Mesothelial cell of epicardium (in vitro differentiated cells): ENCODE measurements around the gene PHF21A. TPM values are rescaled to one million over a fixed set of nuclear protein-coding genes. Genes with fewer than 3 reads are reported as not detected.

Source experiments
- DNase-seq, 2 experiments: peaks; one replicate each; pipeline ENCODE4 v3.0.0; 2021; ENCODE audit warnings: low spot score in 2 of 2; ENCODE audit not compliant: unreplicated experiment in 2 of 2
- H3K27ac Mint-ChIP-seq: 2 replicates; pipeline ENCODE4 v1.8.0; 2021; ENCODE audit warnings: mixed read lengths
- H3K27me3 Mint-ChIP-seq: 2 replicates; pipeline ENCODE4 v1.8.0; 2021; ENCODE audit warnings: low read depth, mixed read lengths
- H3K36me3 Mint-ChIP-seq: 2 replicates; pipeline ENCODE4 v1.8.0; 2021; ENCODE audit warnings: mixed read lengths
- H3K4me1 Mint-ChIP-seq: 2 replicates; pipeline ENCODE4 v1.8.0; 2021; ENCODE audit warnings: mixed read lengths
- H3K4me3 Mint-ChIP-seq: 2 replicates; pipeline ENCODE4 v1.8.0; 2021; ENCODE audit warnings: mild to moderate bottlenecking, moderate library complexity, mixed read lengths
- H3K9me3 Mint-ChIP-seq: 2 replicates; pipeline ENCODE4 v1.8.0; 2021; ENCODE audit warnings: mixed read lengths
- CTCF ChIP-seq: fragments of 200-600 bp; sonication (generic); IDR thresholded peaks from one replicate; pipeline ENCODE4 v1.5.0; 2021; ENCODE audit warnings: antibody characterized with exemption; ENCODE audit not compliant: unreplicated experiment
- total RNA-seq: library from RNA; stranded (reverse); gene quantifications from 3 replicates; pipeline ENCODE4 v1.2.1, GENCODE V29; 2021

PHF21A gene
- total RNA-seq, 1 donor from 2014 or later = 106 TPM

- Mint-ChIP-seq H3K4me3 (no peak overlapping the region), H3K9me3 (no peaks in the 10 kb centered on the region), H3K36me3 (no peaks in the 10 kb centered on the region), H3K27ac (peak overlapping the region; percentile 54), H3K27me3 (no peaks in the 10 kb centered on the region), H3K4me1 (peaks cover 30% of the 10 kb centered on the region)
- DNase-seq = no peak
- TF ChIP-seq CTCF = no peak
These were observed 14.5 kb downstream of the PHF21A start for GRCh38 chr11:46106530-46107407.

DNA sequence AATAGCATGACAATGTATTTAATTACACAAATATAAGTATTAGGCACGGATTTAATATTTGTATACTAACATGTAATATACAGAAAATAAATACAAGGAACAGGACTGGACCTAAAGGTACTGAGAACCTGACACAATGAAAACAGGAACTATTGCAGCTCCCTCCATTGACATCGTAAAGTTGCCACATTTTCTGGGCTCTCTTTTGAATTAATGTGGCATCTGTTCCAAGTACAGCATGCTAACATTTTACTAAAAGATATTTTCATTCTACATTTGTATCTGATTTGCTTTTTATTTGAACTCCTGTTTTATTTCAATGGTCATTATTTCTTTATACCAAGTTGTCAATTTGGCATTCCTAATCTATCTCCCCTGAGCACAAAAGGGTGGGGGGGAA lies 15.3 kb downstream of the PHF21A start:
- Mint-ChIP-seq H3K4me1 (peaks cover 29% of the 10 kb centered on the region), H3K9me3 (no peaks in the 10 kb centered on the region), H3K27me3 (no peaks in the 10 kb centered on the region), H3K36me3 (no peaks in the 10 kb centered on the region), H3K27ac (no peak overlapping the region), H3K4me3 (no peak overlapping the region)
- no peak for DNase-seq
- no peak for TF ChIP-seq CTCF

- H3K4me3 Mint-ChIP-seq = no peak overlapping the region
- peaks cover 35% of the 10 kb centered on the region for H3K4me1 Mint-ChIP-seq
- H3K27ac Mint-ChIP-seq = peak overlapping the region; percentile 51
- H3K27me3 Mint-ChIP-seq = no peaks in the 10 kb centered on the region
- H3K36me3 Mint-ChIP-seq = no peaks in the 10 kb centered on the region
- DNase-seq = no peak
- no peak for TF ChIP-seq CTCF
- H3K9me3 Mint-ChIP-seq = no peaks in the 10 kb centered on the region
These were observed 16.1 kb downstream of the PHF21A start for GRCh38 chr11:46105134-46105628.

- DNase-seq = no peak
- H3K4me1 Mint-ChIP-seq = peaks cover 53% of the 10 kb centered on the region
- H3K27ac Mint-ChIP-seq = peak overlapping the region; percentile 13
- no peaks in the 10 kb centered on the region for H3K9me3 Mint-ChIP-seq
- H3K36me3 Mint-ChIP-seq = no peaks in the 10 kb centered on the region
- H3K27me3 Mint-ChIP-seq = no peaks in the 10 kb centered on the region
- no peak for TF ChIP-seq CTCF
- H3K4me3 Mint-ChIP-seq = no peak overlapping the region
These were observed 18.4 kb downstream of the PHF21A start for GRCh38 chr11:46102843-46103242.

DNA sequence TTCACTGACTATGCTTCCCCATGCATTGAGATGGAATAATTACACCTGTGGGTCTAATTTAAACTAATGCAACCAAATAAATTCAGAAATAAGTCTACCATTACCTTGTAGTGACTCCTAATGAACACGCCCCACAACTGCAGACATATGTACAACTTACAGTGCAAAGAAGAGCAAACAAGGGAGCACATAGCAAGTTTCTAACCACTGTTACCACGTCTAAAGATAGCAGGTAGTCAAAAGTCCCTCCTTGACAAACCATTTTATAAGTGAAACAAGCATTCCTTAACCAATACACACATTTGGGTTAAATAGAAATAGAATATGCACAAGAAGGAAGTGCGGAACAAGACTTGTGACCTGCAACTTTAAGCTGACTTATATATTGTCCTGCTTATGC lies 20.6 kb downstream of the PHF21A start:
- no peak for TF ChIP-seq CTCF

More for the DNA sequence above, 20.6 kb downstream of the PHF21A start:
- Mint-ChIP-seq H3K9me3 (no peaks in the 10 kb centered on the region), H3K4me3 (no peak overlapping the region), H3K27me3 (no peaks in the 10 kb centered on the region), H3K36me3 (no peaks in the 10 kb centered on the region), H3K27ac (no peak overlapping the region), H3K4me1 (peaks cover 42% of the 10 kb centered on the region)
- no peak for DNase-seq
